Measurements from ENCODE around the gene ELANE.
"Not testable (repeated sequence)": the region's sequence is repeated elsewhere in the genome, so short reads cannot be mapped to it uniquely, and the experiment has no call there.

Gene ELANE

DNA sequence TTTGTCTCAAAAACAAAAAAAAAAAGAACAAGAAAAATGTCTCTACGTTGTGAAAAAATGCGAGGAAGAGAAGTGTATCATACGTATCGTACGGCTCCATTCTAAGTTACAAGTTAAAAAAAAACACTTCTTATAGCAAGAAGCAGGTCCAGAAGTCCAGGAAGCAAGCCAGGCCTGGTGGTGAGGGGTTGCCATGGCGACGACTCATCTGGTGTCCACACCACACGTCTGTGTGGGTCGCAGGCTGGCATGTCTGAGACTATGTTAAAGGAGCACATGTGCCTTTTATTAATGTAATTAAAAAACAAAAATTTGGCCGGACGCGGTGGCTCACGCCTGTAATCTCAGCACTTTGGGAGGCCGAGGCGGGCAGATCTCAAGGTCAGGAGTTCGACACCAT is 35.0 kb downstream of the ELANE start:
- no peak overlapping the region for H3K4me3 ChIP-seq (ENCODE audit: low read length)
- TF ChIP-seq, protein P1, sequence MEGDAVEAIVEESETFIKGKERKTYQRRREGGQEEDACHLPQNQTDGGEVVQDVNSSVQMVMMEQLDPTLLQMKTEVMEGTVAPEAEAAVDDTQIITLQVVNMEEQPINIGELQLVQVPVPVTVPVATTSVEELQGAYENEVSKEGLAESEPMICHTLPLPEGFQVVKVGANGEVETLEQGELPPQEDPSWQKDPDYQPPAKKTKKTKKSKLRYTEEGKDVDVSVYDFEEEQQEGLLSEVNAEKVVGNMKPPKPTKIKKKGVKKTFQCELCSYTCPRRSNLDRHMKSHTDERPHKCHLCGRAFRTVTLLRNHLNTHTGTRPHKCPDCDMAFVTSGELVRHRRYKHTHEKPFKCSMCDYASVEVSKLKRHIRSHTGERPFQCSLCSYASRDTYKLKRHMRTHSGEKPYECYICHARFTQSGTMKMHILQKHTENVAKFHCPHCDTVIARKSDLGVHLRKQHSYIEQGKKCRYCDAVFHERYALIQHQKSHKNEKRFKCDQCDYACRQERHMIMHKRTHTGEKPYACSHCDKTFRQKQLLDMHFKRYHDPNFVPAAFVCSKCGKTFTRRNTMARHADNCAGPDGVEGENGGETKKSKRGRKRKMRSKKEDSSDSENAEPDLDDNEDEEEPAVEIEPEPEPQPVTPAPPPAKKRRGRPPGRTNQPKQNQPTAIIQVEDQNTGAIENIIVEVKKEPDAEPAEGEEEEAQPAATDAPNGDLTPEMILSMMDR (IDR thresholded peaks at IDR 0.05; ENCODE audit: insufficient read depth, low read depth, low read length, missing control alignments), result no peak
- no peak for DNase-seq (ENCODE audit: low read depth)

DNA sequence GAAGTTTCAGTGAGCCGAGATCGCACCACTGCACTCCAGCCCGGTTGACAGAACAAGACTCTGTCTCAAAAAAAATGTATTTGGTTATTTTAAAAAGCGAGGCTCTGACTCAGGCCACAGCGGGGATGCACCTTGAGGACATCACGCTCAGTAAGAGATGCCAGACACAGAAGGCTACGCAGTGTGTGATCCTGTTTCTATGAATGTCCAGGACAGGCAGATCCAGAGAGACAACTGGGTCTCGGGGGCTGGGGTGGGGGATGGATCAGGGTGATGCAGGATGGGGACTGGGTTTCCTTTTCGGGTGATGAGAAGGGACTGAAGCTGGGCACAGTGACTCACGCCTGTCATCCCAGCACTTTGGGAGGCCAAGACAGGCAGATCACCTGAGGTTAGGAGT is 35.5 kb downstream of the ELANE start:
- no peak for DNase-seq (ENCODE audit: low read depth)
- TF ChIP-seq, protein P1 (IDR thresholded peaks at IDR 0.05; ENCODE audit: insufficient read depth, low read depth, low read length, missing control alignments), result no peak

GRCh38 chr19:888581-889385 is 36.7 kb downstream of the ELANE start:
- TF ChIP-seq, protein P1 (IDR thresholded peaks at IDR 0.05; ENCODE audit: insufficient read depth, low read depth, low read length, missing control alignments), result no peak
- DNase-seq (ENCODE audit: low read depth), result no peak
- no peak overlapping the region for H3K4me3 ChIP-seq (ENCODE audit: low read length)

More for the DNA sequence above, 35.5 kb downstream of the ELANE start:
- no peak overlapping the region for H3K4me3 ChIP-seq (ENCODE audit: low read length)

DNA sequence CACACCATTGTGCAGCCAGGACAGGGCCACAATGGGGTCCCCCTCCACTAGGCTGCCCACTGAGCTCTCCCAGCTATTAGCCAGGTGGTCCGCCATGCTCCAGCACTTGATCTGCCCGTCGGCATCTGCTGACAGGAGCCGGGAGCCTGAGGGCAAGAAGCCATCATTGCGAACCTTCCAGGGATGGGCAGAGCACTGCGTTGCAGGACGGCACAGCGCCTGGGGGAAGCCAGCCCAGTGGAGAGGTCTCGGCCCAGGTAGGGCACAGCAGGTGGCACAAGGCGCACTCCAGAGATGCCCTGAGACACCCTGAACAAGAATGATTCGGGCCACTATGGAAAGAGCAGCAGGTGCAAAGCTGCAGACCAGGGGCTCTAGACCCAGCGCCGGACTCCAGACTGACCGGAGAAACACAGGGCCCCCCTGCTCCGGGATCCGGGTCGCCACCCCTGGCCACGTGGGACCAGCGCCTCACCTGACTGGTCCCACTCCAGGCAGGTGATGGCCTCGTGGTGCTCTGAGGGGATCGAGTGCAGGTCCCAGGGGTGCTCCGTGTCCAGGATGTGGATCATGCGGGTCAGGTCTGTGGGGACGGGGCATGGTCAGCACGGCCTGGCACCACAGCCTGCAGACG is 37.7 kb downstream of the ELANE start:
- DNase-seq (ENCODE audit: low read depth), result no peak
- no peak overlapping the region for H3K4me3 ChIP-seq (ENCODE audit: low read length)
- TF ChIP-seq, protein P1 (IDR thresholded peaks at IDR 0.05; ENCODE audit: insufficient read depth, low read depth, low read length, missing control alignments), result no peak

GRCh38 chr19:890831-891230 is 38.7 kb downstream of the ELANE start:
- DNase-seq (ENCODE audit: low read depth), result no peak
- H3K4me3 ChIP-seq (ENCODE audit: low read length), result no peak overlapping the region
- TF ChIP-seq, protein P1 (IDR thresholded peaks at IDR 0.05; ENCODE audit: insufficient read depth, low read depth, low read length, missing control alignments), result no peak

DNA sequence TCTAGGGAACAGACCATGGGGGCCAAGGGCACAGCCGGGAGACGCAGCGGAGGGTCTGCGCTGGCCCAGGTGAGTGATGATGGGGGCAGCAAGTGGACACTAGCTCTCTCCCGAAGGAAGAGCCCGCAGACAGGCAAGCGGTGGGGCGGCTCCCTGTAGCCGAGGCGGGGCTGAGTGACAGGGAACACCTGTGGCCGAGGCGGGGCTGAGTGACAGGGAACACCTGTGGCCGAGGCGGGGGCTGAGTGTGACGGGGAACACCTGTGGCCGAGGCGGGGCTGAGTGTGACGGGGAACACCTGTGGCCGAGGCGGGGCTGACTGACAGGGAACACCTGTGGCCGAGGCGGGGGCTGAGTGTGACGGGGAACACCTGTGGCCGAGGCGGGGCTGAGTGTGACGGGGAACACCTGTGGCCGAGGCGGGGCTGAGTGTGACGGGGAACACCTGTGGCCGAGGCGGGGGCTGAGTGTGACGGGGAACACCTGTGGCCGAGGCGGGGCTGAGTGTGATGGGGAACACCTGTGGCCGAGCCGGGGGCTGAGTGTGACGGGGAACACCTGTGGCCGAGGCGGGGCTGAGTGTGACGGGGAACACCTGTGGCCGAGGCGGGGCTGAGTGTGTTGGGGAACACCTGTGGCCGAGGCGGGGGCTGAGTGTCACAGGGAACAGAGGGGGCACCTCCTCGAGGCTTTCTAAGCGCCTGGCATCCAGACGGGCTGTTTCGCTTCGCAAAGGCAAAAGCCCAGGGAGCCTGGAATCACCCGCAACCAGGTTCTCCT is 39.5 kb downstream of the ELANE start:
- DNase-seq (ENCODE audit: low read depth), result not testable (repeated sequence)
- H3K4me3 ChIP-seq (ENCODE audit: low read length), result peak overlapping the region; percentile 79

DNA sequence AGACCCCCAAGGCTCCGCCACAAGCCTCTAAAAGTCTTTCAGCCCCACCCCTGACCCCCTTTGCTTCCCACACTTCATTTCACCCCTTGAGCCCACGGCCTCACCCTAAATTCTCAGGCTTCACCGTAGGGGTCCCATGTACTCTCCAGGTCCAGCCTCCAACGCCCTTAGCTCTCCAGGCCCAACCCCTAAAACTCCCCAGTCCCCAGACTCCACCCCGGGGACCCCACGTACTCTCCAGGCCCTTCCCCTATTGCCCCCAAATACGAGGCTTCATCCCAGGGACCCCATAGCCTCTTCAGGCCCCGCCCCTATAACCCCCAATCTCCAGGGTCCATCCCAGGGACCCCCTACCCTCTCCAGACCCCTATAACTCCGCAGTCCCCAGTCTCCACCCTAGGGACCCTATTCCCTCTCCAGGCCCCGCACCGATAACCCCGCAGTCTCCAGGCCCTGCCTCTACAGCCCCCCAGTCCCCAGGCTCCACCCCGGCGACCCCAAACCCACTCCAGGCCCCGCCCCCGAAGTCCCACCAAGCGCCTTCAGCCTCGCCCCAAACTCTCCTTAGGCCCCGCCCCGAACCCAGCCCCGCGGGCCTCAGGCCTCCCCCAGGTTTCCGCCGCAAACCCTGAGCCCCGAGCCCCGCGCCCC is 40.3 kb downstream of the ELANE start:
- TF ChIP-seq, protein P1 (IDR thresholded peaks at IDR 0.05; ENCODE audit: insufficient read depth, low read depth, low read length, missing control alignments), result no peak
- H3K4me3 ChIP-seq (ENCODE audit: low read length), result peak overlapping the region; percentile 79
- DNase-seq (ENCODE audit: low read depth), result no peak

All from epithelial cell of esophagus (primary cell).